PC-3 (cell line): Measurements from ENCODE around the gene DERA. TPM values are rescaled to one million over a fixed set of nuclear protein-coding genes. Genes with fewer than 3 reads are reported as not detected.

Source experiments
- ATAC-seq: fragments of 200-7000 bp; cut with Tn5 transposase; 2 replicates; pipeline ENCODE4 v1.9.1; 2020; ENCODE audit warnings: mild to moderate bottlenecking, moderate library complexity
- BruUV-seq: library from RNA; stranded (reverse); fragments of 400-500 nt; replicated peaks from 2 replicates; lab custom pipeline; 2021; lab: Mats Ljungman, UMichigan
- CTCF ChIA-PET: fragments of 300-600 bp; sonication (Branson Sonifier 250); formaldehyde crosslinking; loops from one replicate; lab custom pipeline; 2022; ENCODE audit warnings: antibody characterized with exemption; lab: Charles Lee
- POLR2A ChIA-PET: fragments of 300-600 bp; sonication (Branson Sonifier 250); formaldehyde crosslinking; loops from one replicate; lab custom pipeline; 2022; ENCODE audit warnings: antibody characterized with exemption; ENCODE audit not compliant: unreplicated experiment; lab: Charles Lee
- DNase-seq: peaks from one replicate; pipeline ENCODE4 v3.0.0-alpha.2; 2015
- H2AFZ ChIP-seq: fragments of 300-600 bp; sonication (generic); 2 replicates; pipeline ENCODE4 v1.6.0; 2016; ENCODE audit warnings: antibody characterized with exemption, low read length
- H3F3A ChIP-seq: fragments of 300-600 bp; sonication (generic); one replicate; pipeline ENCODE4 v1.6.0; 2017; ENCODE audit warnings: antibody characterized with exemption, low read length, control low read depth, mild to moderate bottlenecking; ENCODE audit not compliant: unreplicated experiment
- H3K27ac ChIP-seq: fragments of 300-600 bp; sonication (generic); 2 replicates; pipeline ENCODE4 v1.5.1; 2016; ENCODE audit warnings: mild to moderate bottlenecking, low read length
- H3K27me3 ChIP-seq: fragments of 300-600 bp; sonication (generic); 2 replicates; pipeline ENCODE4 v1.6.1; 2016; ENCODE audit warnings: low read length, mixed read lengths
- H3K36me3 ChIP-seq: fragments of 300-600 bp; sonication (generic); 2 replicates; pipeline ENCODE4 v1.6.1; 2016; ENCODE audit warnings: low read depth, mixed run types, low read length, mixed read lengths
- H3K4me1 ChIP-seq: fragments of 300-600 bp; sonication (generic); 2 replicates; pipeline ENCODE4 v1.5.1; 2016; ENCODE audit warnings: low read length; ENCODE audit not compliant: insufficient read depth
- H3K4me2 ChIP-seq: fragments of 300-600 bp; sonication (generic); 2 replicates; pipeline ENCODE4 v1.6.0; 2016; ENCODE audit warnings: low read length
- H3K4me3 ChIP-seq: fragments of 300-600 bp; sonication (generic); 2 replicates; pipeline ENCODE4 v1.5.1; 2016; ENCODE audit warnings: mild to moderate bottlenecking, low read length, mixed read lengths
- H3K79me2 ChIP-seq: fragments of 300-600 bp; sonication (generic); 2 replicates; pipeline ENCODE4 v1.6.1; 2017; ENCODE audit warnings: low read length, mixed read lengths
- H3K9ac ChIP-seq: fragments of 300-600 bp; sonication (generic); 2 replicates; pipeline ENCODE4 v1.6.0; 2016; ENCODE audit warnings: mild to moderate bottlenecking, low read length
- H3K9me2 ChIP-seq: fragments of 300-600 bp; sonication (generic); replicated peaks from 2 replicates; pipeline ENCODE4 v1.6.1; 2016; ENCODE audit warnings: mixed run types, low read length, mixed read lengths
- H3K9me3 ChIP-seq: fragments of 300-600 bp; sonication (generic); 2 replicates; pipeline ENCODE4 v1.6.1; 2016; ENCODE audit warnings: low read length, mixed read lengths
- H4K20me1 ChIP-seq: fragments of 300-600 bp; sonication (generic); 2 replicates; pipeline ENCODE4 v1.6.1; 2016; ENCODE audit warnings: low read length, mixed read lengths
- EZH2 ChIP-seq: fragments of 300-600 bp; sonication (generic); IDR thresholded peaks from one replicate; pipeline ENCODE4 v1.6.1; 2017; ENCODE audit warnings: antibody characterized with exemption, mild to moderate bottlenecking, low read length; ENCODE audit not compliant: unreplicated experiment
- EZH2phosphoT487 ChIP-seq: fragments of 300-600 bp; sonication (generic); IDR thresholded peaks from 2 replicates; pipeline ENCODE4 v1.6.1; 2018; ENCODE audit warnings: mild to moderate bottlenecking, antibody characterized with exemption, low read length, borderline replicate concordance
- intact Hi-C: fragments of 100-400 bp; cut with micrococcal nuclease; formaldehyde crosslinking; loops from 2 replicates; pipeline ENCODE4 v1.9.0; 2023
- total RNA-seq: library from RNA; depleted of rRNA; stranded (reverse); fragments of >200 nt; gene quantifications from 2 replicates; pipeline ENCODE4 v1.2.3, GENCODE V29; 2014
- TF ChIP-seq, protein P1 (sequence below): fragments of 300-600 bp; sonication (generic); conservative IDR thresholded peaks from 2 replicates; pipeline ENCODE4 v1.5.1; 2017; ENCODE audit warnings: antibody characterized with exemption, low read depth, mild to moderate bottlenecking, low read length

The DERA gene
- total RNA-seq, 1 experiment from 2014 or later, result 49.4 TPM

DNA sequence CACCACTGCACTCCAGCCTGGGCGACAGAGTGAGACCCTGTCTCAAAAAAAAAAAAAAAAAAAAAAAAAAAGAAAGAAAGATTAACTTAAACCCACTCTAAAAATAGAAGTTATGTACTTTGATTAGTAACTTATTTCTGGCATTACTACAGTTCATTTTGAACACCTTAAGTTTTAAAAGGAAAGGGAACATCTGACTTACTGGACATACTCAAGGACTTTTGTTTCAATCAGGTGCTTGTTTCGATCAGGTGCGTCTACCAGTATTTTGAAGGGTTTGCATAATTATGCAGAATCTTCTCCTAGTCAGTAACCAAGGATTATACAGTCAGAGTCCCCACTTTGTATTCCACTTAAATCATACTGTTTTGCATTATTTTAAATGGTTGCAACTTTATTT is 105.6 kb downstream of the DERA start:
- intact Hi-C loops, result no loop called here

DNA sequence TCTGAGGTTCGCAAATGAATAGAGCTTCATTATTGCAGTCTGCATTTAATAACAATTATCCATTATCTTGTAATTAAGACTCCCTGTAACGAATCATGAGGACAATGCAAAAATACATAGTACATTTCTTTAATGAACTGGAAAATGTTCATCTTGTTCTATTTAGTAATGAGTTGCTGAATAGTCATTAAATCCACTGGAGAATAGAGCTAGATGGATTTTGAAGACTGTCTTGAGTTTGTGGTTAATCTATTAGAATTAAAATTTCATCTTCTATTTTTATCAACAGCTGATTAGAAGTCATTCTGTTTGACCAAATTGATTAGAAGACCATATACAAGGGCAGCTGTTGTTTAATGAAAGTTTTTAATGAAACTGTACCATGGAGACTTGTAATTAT is 107.2 kb downstream of the DERA start:
- TF ChIP-seq, protein P1, sequence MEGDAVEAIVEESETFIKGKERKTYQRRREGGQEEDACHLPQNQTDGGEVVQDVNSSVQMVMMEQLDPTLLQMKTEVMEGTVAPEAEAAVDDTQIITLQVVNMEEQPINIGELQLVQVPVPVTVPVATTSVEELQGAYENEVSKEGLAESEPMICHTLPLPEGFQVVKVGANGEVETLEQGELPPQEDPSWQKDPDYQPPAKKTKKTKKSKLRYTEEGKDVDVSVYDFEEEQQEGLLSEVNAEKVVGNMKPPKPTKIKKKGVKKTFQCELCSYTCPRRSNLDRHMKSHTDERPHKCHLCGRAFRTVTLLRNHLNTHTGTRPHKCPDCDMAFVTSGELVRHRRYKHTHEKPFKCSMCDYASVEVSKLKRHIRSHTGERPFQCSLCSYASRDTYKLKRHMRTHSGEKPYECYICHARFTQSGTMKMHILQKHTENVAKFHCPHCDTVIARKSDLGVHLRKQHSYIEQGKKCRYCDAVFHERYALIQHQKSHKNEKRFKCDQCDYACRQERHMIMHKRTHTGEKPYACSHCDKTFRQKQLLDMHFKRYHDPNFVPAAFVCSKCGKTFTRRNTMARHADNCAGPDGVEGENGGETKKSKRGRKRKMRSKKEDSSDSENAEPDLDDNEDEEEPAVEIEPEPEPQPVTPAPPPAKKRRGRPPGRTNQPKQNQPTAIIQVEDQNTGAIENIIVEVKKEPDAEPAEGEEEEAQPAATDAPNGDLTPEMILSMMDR, result no peak
- TF ChIP-seq EZH2 (no peak), EZH2phosphoT487 (no peak)
- DNase-seq (no peak), ATAC-seq (no peak)
- H3K27me3 ChIP-seq, result no peaks in the 10 kb centered on the region
- no peak overlapping the region for H3K4me2 ChIP-seq
- ChIA-PET POLR2A (interaction anchor here (0.7 kb wide), 1 partner anchor 1538 kb away, joined by 4 read pairs; no protein-coding TSS in a partner anchor), CTCF (no interaction called here)
- no peaks in the 10 kb centered on the region for H3K4me1 ChIP-seq
- H3F3A ChIP-seq, result no peaks in the 10 kb centered on the region
- H3K27ac ChIP-seq, result no peak overlapping the region
- H3K9ac ChIP-seq, result no peak overlapping the region
- no peak overlapping the region for H2AFZ ChIP-seq
- intact Hi-C loops, result no loop called here
- no peaks in the 10 kb centered on the region for H3K36me3 ChIP-seq
- no peaks in the 10 kb centered on the region for H4K20me1 ChIP-seq
- H3K4me3 ChIP-seq, result no peak overlapping the region
- H3K9me2 ChIP-seq, result no peaks in the 10 kb centered on the region
- no TSS peak for BruUV-seq
- no peaks in the 10 kb centered on the region for H3K9me3 ChIP-seq
- H3K79me2 ChIP-seq, result no peaks in the 10 kb centered on the region

More for the DNA sequence above, 105.6 kb downstream of the DERA start:
- ChIA-PET CTCF (no interaction called here), POLR2A (no interaction called here)
- no peak for ATAC-seq
- Histone ChIP-seq H3K79me2 (no peaks in the 10 kb centered on the region), H3K27ac (no peak overlapping the region), H4K20me1 (no peaks in the 10 kb centered on the region), H3K9me2 (no peaks in the 10 kb centered on the region), H3K9ac (no peak overlapping the region), H3K4me3 (no peak overlapping the region), H3K4me2 (no peak overlapping the region), H3K36me3 (no peaks in the 10 kb centered on the region), H3K27me3 (no peaks in the 10 kb centered on the region), H2AFZ (no peak overlapping the region), H3K9me3 (no peaks in the 10 kb centered on the region), H3F3A (no peaks in the 10 kb centered on the region), H3K4me1 (no peaks in the 10 kb centered on the region)
- TF ChIP-seq EZH2 (no peak), EZH2phosphoT487 (no peak)
- TF ChIP-seq, protein P1, result no peak
- BruUV-seq, result no TSS peak
- no peak for DNase-seq

DNA sequence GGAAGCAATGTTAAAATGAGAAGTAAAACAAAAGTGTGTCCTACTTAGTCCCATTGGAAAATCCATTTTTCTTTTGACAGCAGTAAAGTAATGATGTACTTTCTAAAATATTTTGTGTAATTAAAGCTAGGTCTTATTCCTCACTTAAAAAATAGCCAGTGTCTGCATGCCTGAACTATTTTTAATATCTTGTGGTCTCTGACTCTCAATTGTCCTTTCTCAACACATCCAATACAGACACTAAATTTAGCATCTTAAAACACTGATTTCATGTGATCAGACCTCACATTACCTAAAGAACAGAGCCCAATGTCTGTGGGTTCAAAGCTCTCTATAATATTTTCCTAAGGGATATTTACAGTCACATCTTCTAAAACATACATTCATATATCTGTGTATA is 108.0 kb downstream of the DERA start:
- ChIA-PET POLR2A (no interaction called here), CTCF (no interaction called here)
- Histone ChIP-seq H3K27me3 (no peaks in the 10 kb centered on the region), H2AFZ (no peak overlapping the region), H3K4me2 (no peak overlapping the region), H3K9ac (no peak overlapping the region), H3K36me3 (no peaks in the 10 kb centered on the region), H3K79me2 (no peaks in the 10 kb centered on the region), H3K4me1 (no peaks in the 10 kb centered on the region), H3K9me2 (no peaks in the 10 kb centered on the region), H3F3A (no peaks in the 10 kb centered on the region), H3K27ac (no peak overlapping the region), H4K20me1 (no peaks in the 10 kb centered on the region), H3K4me3 (no peak overlapping the region), H3K9me3 (no peaks in the 10 kb centered on the region)
- BruUV-seq, result no TSS peak
- TF ChIP-seq EZH2phosphoT487 (no peak), EZH2 (no peak)
- intact Hi-C loops, result no loop called here
- DNase-seq (no peak), ATAC-seq (no peak)
